Melanocyte of skin (primary cell): ENCODE measurements around the gene ATXN7L3. TPM values are rescaled to one million over a fixed set of nuclear protein-coding genes. Genes with fewer than 3 reads are reported as not detected.

Experiments
- small RNA-seq, 2 donors: library from RNA; depleted of rRNA; stranded (forward); fragments of <200 nt; gene quantifications; one replicate each; pipeline ENCODE3, GENCODE V24; 2012
- total RNA-seq, 2 donors: library from RNA; depleted of rRNA; stranded (reverse); fragments of >200 nt; gene quantifications; 2 replicates each; pipeline ENCODE4 v1.2.3, GENCODE V29; 2012

The ATXN7L3 gene, protein sequence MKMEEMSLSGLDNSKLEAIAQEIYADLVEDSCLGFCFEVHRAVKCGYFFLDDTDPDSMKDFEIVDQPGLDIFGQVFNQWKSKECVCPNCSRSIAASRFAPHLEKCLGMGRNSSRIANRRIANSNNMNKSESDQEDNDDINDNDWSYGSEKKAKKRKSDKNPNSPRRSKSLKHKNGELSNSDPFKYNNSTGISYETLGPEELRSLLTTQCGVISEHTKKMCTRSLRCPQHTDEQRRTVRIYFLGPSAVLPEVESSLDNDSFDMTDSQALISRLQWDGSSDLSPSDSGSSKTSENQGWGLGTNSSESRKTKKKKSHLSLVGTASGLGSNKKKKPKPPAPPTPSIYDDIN
- total RNA-seq, result 10 to 100 TPM; 26.8 to 30.0 TPM

DNA sequence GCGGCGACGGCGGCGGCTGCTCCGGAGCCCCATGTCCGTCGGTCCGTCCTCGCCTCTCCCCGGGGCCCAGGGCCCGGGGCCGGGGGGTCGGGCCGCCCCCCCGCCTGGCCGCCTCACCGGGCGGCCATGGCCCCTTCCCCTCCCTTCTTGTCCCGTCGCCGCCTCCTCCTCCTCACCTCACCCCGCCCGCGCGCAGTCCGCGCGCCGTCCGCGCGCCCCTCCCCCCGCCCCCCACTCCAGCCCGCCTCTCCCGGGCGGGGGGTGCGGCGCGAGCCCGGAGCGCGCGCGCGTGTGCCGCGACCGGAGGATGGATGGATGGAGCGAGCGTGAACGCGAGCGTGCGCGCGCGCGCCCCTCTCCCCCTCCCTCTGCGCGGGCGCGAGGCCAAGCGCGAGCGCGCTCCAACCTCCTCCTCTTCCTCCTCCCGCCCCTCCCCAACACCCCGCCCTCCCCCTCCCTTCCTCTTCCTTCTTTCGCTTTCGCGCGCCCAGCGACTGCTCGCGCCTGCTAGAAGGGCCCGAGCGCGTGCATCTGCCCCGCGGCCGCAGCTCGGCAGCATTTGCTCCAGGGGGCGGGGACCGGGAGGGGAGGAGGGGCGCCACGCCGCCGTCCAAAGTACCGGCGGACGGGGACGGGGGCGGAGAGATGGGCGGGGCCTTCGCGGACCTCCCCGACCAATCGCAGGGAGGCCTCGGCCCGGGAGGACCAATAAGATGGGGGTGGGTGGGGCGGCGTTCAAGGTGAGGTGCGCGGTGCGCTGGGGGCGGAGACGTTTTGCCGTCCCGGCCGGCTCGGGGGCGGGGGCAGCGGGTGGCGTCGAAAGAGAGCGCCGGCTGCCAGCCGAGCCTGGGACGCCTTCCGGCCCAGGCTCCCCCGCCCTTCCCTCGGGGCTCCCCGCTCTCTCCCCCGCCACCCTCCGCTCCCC lies at the start of gene ATXN7L3:
Gene ATXN7L3, minus strand, starts transcription at position 332 of the 925 bp plus-strand sequence. CDS start 1,814 bp downstream, outside the sequence.

DNA sequence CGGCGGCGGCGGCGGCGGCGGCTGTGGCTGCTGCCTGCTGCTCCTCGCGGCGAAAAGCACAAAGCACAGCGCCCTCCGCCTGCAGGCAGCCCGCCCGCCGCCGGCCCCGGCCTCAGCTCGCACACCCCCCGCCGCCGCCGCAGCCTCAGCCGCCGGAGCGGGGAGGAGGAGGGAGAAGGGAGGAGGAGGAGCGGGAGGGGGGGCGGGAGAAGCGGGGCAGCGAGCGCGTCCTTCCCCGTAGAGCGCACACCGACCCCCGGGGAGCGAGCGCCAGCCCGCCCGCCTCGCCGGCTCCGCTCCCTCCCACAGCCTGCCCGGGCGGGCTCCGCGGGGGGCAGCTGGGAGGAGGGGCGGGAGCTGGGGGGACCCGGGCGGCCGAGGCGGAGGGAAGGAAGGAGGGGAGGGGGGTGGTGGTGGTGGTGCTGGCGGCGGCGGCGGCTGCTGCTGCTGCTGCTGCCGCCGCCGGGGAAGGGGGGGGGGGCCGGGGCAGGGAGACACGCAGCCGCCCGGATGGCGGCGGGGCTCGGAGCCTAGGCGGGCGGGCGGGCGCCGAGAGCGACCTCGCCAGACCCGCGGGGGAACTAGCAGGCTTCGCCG lies 20.0 kb upstream of the ATXN7L3 start, which contains the start of gene UBTF:
Gene UBTF, minus strand, starts transcription at position 60 of the 597 bp plus-strand sequence. CDS start 1,446 bp downstream, outside the sequence.

DNA sequence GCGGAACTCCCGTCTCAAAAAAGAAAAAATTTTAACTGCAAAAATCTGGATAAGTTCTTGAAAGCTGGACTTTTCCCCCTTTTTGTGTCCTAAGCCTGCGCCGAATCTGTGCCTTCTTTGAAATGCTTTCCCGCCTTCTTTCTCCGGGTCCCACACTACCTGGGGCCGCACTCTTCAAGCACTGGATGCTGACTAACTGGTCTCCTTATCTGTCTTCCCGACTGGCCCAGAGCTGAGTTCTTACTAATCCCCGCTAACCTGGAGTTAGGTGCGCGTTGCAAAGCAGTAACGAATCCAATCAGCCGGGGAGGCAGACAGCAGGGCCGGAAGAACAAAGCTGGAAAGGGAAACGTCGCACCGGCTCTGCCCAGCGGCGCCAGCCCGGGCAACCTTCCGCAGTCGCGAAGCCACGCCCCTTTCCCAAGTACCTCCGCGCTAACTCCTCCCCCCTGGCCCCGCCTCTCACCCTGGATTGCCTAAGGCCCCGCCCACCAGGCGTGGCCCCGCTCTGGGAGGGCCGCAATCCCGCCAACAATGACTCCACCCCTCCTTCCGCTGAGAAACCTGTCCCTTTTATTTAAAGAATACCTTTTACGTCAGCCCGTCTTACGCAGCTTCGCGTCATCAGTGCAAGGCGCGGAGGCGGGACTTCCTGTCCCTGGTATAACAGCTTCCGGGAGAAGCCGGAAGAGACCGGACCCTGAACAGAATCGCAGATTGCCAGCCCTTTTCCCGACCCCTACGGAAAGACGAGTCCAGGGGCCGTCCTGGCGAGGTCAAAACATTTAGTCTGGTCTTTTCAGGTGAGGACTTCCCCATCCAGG lies 13.2 kb downstream of the ATXN7L3 start, which contains the start of gene TMUB2:
Gene TMUB2, plus strand, starts transcription at position 666 of the 824 bp plus-strand sequence. CDS start 737 bp downstream, outside the sequence.

DNA sequence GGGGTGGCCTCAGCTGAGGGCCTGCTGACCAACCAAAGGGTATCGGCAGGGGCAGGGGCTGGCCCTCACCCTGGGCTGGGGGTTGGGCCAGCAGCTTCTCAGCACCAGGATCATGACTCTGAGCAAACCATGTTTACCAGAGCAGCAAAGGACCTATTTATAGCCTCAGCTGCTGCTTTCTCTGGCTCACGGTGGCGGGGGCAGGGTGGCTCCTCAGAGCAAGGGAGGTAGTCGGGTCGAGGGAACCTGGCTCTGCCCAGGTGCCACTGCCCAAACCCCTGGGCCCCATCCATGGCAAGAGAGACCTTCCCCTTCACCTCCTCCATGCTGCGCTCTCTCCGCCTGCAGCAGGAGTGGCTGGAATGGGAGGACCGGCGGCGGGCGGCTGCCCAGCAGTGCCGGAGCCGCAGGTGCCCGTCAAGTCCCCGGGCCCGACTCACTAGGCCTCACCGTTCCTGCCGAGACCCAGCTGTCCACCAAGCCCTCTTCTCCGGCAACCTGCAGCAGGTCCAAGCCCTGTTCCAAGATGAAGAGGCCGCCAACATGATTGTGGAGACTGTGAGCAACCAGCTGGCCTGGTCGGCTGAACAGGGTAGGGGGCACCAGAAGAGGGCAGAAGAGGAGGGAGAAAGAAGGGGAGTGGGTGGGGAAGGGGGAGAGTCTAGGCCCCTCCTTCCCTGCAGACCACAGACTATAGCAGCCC lies 29.0 kb downstream of the ATXN7L3 start, which contains the start of gene ASB16:
Gene ASB16, plus strand, starts transcription at position 206 of the 703 bp plus-strand sequence. Its CDS starts 86 bp downstream, at position 292.

Small RNAs within 50 kb of the gene (small RNA-seq; reads per million reads assigned to genes)
- gene MIR6782, result 0 reads per million in 2 donors

Other genes with a start within 250 kb of the ATXN7L3 start
- gene PYY, start 245.9 kb downstream of the ATXN7L3 start, total RNA-seq, result not detected
- gene NAGS, start 195.3 kb downstream of the ATXN7L3 start, total RNA-seq, result 1 to 10 TPM in 1 of 2 donors, under 1 TPM in 1; 0.34 to 1.3 TPM
- 10 to 100 TPM; 43.7 to 54.9 TPM for gene TMEM101, start 184.9 kb downstream of the ATXN7L3 start, total RNA-seq
- gene LSM12, start 133.2 kb downstream of the ATXN7L3 start, total RNA-seq, result 10 to 100 TPM; 37.5 to 65.6 TPM
- gene G6PC3, start 129.1 kb downstream of the ATXN7L3 start, total RNA-seq, result 10 to 100 TPM; 45.3 to 47.8 TPM
- 1 to 10 TPM; 7.2 to 10.0 TPM for gene HDAC5, start 76.2 kb downstream of the ATXN7L3 start, total RNA-seq
- 1 to 10 TPM; 4.8 to 7.0 TPM for gene HROB, start 58.0 kb downstream of the ATXN7L3 start, total RNA-seq
- gene ASB16, start 29.2 kb downstream of the ATXN7L3 start, total RNA-seq, result not detected
- gene TMUB2, start 12.9 kb downstream of the ATXN7L3 start, total RNA-seq, result 10 to 100 TPM; 20.6 to 23.0 TPM
- 10 to 100 TPM; 27.5 to 34.0 TPM for gene UBTF, start 19.8 kb upstream of the ATXN7L3 start, total RNA-seq
- gene SLC4A1, start 68.3 kb upstream of the ATXN7L3 start, total RNA-seq, result not detected
- under 1 TPM; 0.33 to 0.34 TPM for gene RUNDC3A, start 108.7 kb upstream of the ATXN7L3 start, total RNA-seq
- 10 to 100 TPM; 82.9 to 94.2 TPM for gene SLC25A39, start 124.9 kb upstream of the ATXN7L3 start, total RNA-seq
- 100 to 1,000 TPM; 350 to 378 TPM for gene GRN, start 145.4 kb upstream of the ATXN7L3 start, total RNA-seq
- gene FAM171A2, start 164.0 kb upstream of the ATXN7L3 start, total RNA-seq, result 1 to 10 TPM; 2.1 to 2.7 TPM
- gene ITGA2B, start 189.8 kb upstream of the ATXN7L3 start, total RNA-seq, result under 1 TPM; 0.33 to 0.34 TPM